ENCODE results near the gene DDX10.

- TF ChIP-seq GATA2 (IDR thresholded peaks at IDR 0.05; ENCODE audit: low read depth, low read length), result no peak
- no peak for TF ChIP-seq GATA3 (IDR thresholded peaks at IDR 0.05; ENCODE audit: low read depth, low read length)
Observed at GRCh38 chr11:108882211-108882831, 217.5 kb downstream of the DDX10 start.

Measured in SH-SY5Y (cell line).